Heart left ventricle (tissue), 16 donors: ENCODE measurements around the gene KRTAP9-6. TPM values are rescaled to one million over a fixed set of nuclear protein-coding genes. Genes with fewer than 3 reads are reported as not detected.
"Not testable (repeated sequence)": the region's sequence is repeated elsewhere in the genome, so short reads cannot be mapped to it uniquely, and the experiment has no call there.

Source experiments
- ATAC-seq, 4 donors: fragments of 200-7000 bp; cut with Tn5 transposase; one replicate each; pipeline ENCODE4 v1.9.1; 2020 to 2022; ENCODE audit warnings: moderate library complexity in 4 of 4, mild to moderate bottlenecking in 3 of 4, moderate number of reproducible peaks in 1 of 4
- DNase-seq, 5 donors: peaks; one replicate each; pipeline ENCODE4 v3.0.0-alpha.2; 2020
- H3K27ac ChIP-seq, 12 donors: fragments of 200-600 bp; sonication (generic) in 4 of 12; one replicate each; pipeline versions ENCODE4 v1.5.0 to v1.8.0; 2016 to 2022; ENCODE audit warnings: mild to moderate bottlenecking in 2 of 12
- H3K27me3 ChIP-seq, 9 donors: fragments of 200-600 bp; sonication (generic) in 2 of 9; one replicate each; pipeline versions ENCODE4 v1.5.1 to v1.8.0; 2016 to 2022; ENCODE audit warnings: mild to moderate bottlenecking in 3 of 9
- H3K36me3 ChIP-seq, 9 donors: fragments of 200-600 bp; sonication (generic) in 2 of 9; one replicate each; pipeline versions ENCODE4 v1.5.0 to v1.8.0; 2018 to 2022; ENCODE audit warnings: mild to moderate bottlenecking in 2 of 9
- H3K4me1 ChIP-seq, 12 donors: fragments of 200-600 bp; sonication (generic) in 4 of 12; one replicate each; pipeline versions ENCODE4 v1.5.0 to v1.8.0; 2016 to 2022; ENCODE audit warnings: mild to moderate bottlenecking in 3 of 12
- H3K4me3 ChIP-seq, 12 donors: fragments of 200-600 bp; sonication (generic) in 4 of 12; one replicate each; pipeline versions ENCODE4 v1.5.0 to v1.8.0; 2017 to 2022; ENCODE audit warnings: mild to moderate bottlenecking in 9 of 12, moderate library complexity in 4 of 12
- H3K9me3 ChIP-seq, 12 donors: fragments of 200-600 bp; sonication (generic) in 4 of 12; one replicate each; pipeline versions ENCODE4 v1.5.0 to v1.8.0; 2016 to 2022; ENCODE audit warnings: mild to moderate bottlenecking in 1 of 12
- POLR2A ChIP-seq, 2 donors: fragments of 450-650 bp; IDR thresholded peaks; one replicate each; pipeline ENCODE4 v1.6.1; 2017; ENCODE audit warnings: antibody characterized with exemption in 2 of 2, mild to moderate bottlenecking in 2 of 2, moderate library complexity in 2 of 2
- WGBS, 4 donors: extraction: QIAGEN DNeasy Blood & Tissue Kit in 2 of 4; methylation state at CpG; one replicate each; pipeline versions ENCODE4 v1.1.5 to v1.1.7; 2013 to 2018; 5-methylcytosine and 5-hydroxymethylcytosine counted together
- intact Hi-C, 10 donors: fragments of 100-400 bp; cut with DNase I; formaldehyde crosslinking; loops; one replicate each; pipeline versions ENCODE4 v1.11.1 to v1.14.2; 2022
- polyA plus RNA-seq, 2 donors: library from polyadenylated mRNA; stranded (reverse); fragments of 200-250 nt; gene quantifications; one replicate each; pipeline ENCODE4 v1.2.3, GENCODE V29; 2013
- total RNA-seq, 9 donors: library from RNA; depleted of rRNA in 2 of 9; stranded (reverse); fragments of >200 nt in 2 of 9; fragmentation: NEBNext Ultra II Directional in 3 of 9; extraction: Animal tissue kit (Norgen Biotek cat#: 25700) in 3 of 9; gene quantifications; one replicate each; pipeline versions ENCODE4 v1.1.0 to v1.2.4, GENCODE V29; 2016 to 2023
- TF ChIP-seq, protein P1 (sequence below), 12 donors: fragments of 200-600 bp; sonication (generic) in 4 of 12; IDR thresholded peaks; one replicate each; pipeline versions ENCODE4 v1.5.0 to v1.8.0; 2018 to 2022; ENCODE audit warnings: antibody characterized with exemption in 12 of 12, mild to moderate bottlenecking in 5 of 12
- donor health status: ischemic (EF 13 %, LVEDD 7.1; RV severe dilation, severe dysfunction).
- donor health status: healthy with polysubstance abuse.
- donor health status: DM: no; HTN: yes; CAD: no.
- donor health status: DM: no; HTN: no; CAD: no.
- donor health status: ischemic (EF 25% LVEDD 6.9; RV normal size, moderate dysfunction).
- donor health status: ischemic (EF 25% LVEDD 5.7; RV mildly dilated, moderate dysfunction).
- donor health status: healthy.
- donor health status: DM: yes; HTN: yes; CAD: no.
- donor health status: ischemic (EF 35%, LVEDD 5.7; RV mildly dilated, moderate dysfunction).
- donor health status: nonischemic (EF 11% LVEDD 7.7; RV severe dilation, severe dysfunction).
- donor health status: DM: yes; HTN: yes; CAD: no.
- donor health status: PGD.
- donor health status: ischemic (EF 29% LVEDD 5.4; RV normal size, mild dysfunction).
- donor health status: nonischemic (EF 23%, LVEDD 6.1; RV moderate dilation, normal function).

Gene KRTAP9-6
- total and polyA plus RNA-seq, 11 donors, result not detected

- Histone ChIP-seq H3K9me3 (no peaks in the 10 kb centered on the region), H3K36me3 (no peaks in the 10 kb centered on the region), H3K27ac (no peak overlapping the region), H3K4me1 (no peaks in the 10 kb centered on the region), H3K27me3 (peaks cover 0 to 42% (median 5%) of the 10 kb centered on the region in 9 donors), H3K4me3 (no peak overlapping the region)
- ATAC-seq (no peak), DNase-seq (no peak)
- WGBS, 4 donors, result 78 to 95% (median 87%) methylated on average over 1 of the region's 1 CpG
- intact Hi-C loops, result no loop called here
- TF ChIP-seq, protein P1, sequence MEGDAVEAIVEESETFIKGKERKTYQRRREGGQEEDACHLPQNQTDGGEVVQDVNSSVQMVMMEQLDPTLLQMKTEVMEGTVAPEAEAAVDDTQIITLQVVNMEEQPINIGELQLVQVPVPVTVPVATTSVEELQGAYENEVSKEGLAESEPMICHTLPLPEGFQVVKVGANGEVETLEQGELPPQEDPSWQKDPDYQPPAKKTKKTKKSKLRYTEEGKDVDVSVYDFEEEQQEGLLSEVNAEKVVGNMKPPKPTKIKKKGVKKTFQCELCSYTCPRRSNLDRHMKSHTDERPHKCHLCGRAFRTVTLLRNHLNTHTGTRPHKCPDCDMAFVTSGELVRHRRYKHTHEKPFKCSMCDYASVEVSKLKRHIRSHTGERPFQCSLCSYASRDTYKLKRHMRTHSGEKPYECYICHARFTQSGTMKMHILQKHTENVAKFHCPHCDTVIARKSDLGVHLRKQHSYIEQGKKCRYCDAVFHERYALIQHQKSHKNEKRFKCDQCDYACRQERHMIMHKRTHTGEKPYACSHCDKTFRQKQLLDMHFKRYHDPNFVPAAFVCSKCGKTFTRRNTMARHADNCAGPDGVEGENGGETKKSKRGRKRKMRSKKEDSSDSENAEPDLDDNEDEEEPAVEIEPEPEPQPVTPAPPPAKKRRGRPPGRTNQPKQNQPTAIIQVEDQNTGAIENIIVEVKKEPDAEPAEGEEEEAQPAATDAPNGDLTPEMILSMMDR (IDR thresholded peaks at IDR 0.05), result no peak
- no peak for TF ChIP-seq POLR2A (IDR thresholded peaks at IDR 0.05)
These were observed 13.9 kb upstream of the KRTAP9-6 start for GRCh38 chr17:41251261-41251660.

DNA sequence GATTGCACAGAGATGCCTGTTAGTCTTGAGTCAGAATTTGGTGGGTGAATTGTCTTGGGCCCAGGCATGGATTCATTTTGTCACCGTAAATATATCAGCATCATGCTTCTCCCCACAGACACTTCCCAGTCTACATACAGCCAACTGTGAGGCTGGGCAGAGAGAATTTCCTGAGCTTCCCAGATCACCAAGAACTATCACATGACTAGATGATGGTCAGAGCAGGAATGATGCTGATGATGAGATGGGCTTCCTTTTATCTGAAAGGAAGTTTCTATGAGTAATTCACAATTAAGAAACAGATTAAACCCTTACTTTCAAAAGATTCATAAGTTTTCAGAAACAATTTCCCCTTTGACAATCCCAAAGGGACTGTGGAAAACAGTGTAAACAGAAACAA is 10.3 kb upstream of the KRTAP9-6 start:
- TF ChIP-seq POLR2A (IDR thresholded peaks at IDR 0.05), result no peak
- TF ChIP-seq, protein P1 (IDR thresholded peaks at IDR 0.05), result no peak
- DNase-seq (no peak), ATAC-seq (no peak)
- Histone ChIP-seq H3K36me3 (no peaks in the 10 kb centered on the region), H3K4me3 (no peak overlapping the region), H3K27me3 (peaks cover 0 to 68% (median 12%) of the 10 kb centered on the region in 9 donors), H3K4me1 (no peaks in the 10 kb centered on the region), H3K9me3 (no peaks in the 10 kb centered on the region), H3K27ac (no peak overlapping the region)
- intact Hi-C loops, result no loop called here
- WGBS, 4 donors, result 2 to 56% (median 31%) methylated on average over 1 of the region's 1 CpG

GRCh38 chr17:41255381-41256290 is 9.5 kb upstream of the KRTAP9-6 start, which contains the start of gene KRTAP9-9:
KRTAP9-9 (plus strand) TSS chr17:41255384.
- H3K4me1 ChIP-seq, H3K4me3 ChIP-seq, H3K9me3 ChIP-seq, H3K36me3 ChIP-seq, ATAC-seq, intact Hi-C loops, DNase-seq, H3K27ac ChIP-seq: not testable (repeated sequence)
- WGBS, 4 donors, result 66 to 94% (median 78%) methylated on average over 2 to 5 of the region's 5 CpGs
- peaks cover 0 to 69% (median 12%) of the 10 kb centered on the region in 9 donors for H3K27me3 ChIP-seq

DNA sequence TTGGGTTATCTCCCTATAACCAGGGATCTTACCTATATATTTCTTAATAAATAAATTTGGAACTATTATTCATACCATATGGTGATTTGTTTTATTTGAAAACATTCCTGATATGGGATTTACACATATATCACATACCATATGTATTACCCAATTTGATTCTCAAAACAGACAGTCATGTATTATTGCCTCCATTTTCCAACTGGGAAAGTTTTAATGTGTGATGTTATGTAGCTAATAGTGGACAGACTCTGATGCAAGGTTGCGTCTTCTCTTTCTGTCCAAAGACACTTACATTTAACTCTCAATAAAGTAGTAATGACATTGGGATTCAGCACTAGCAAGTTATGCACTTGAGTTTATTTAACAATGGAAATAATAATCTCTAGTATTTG is 8.9 kb upstream of the KRTAP9-6 start:
- H3K27me3 ChIP-seq, result peaks cover 0 to 64% (median 12%) of the 10 kb centered on the region in 9 donors
- intact Hi-C loops, result no loop called here
- TF ChIP-seq, protein P1 (IDR thresholded peaks at IDR 0.05), result no peak
- no peak for TF ChIP-seq POLR2A (IDR thresholded peaks at IDR 0.05)
- no peaks in the 10 kb centered on the region for H3K36me3 ChIP-seq
- H3K4me1 ChIP-seq, result no peaks in the 10 kb centered on the region
- ATAC-seq (no peak), DNase-seq (no peak)
- no peak overlapping the region for H3K27ac ChIP-seq
- WGBS, 4 donors, result 90 to 100% (median 95%) methylated on average over 1 of the region's 1 CpG
- H3K4me3 ChIP-seq, result no peak overlapping the region
- H3K9me3 ChIP-seq, result no peaks in the 10 kb centered on the region
